Measurements from ENCODE around the gene CCDC152. TPM values are rescaled to one million over a fixed set of nuclear protein-coding genes. Genes with fewer than 3 reads are reported as not detected.

The CCDC152 gene
- total and polyA plus RNA-seq, 12 donors: 0.66 to 4.0 (median 1.5) TPM

- Histone ChIP-seq H3K9me3 (no peaks in the 10 kb centered on the region), H3K27me3 (no peaks in the 10 kb centered on the region), H3K36me3 (no peaks in the 10 kb centered on the region), H3K27ac (no peak overlapping the region), H3K4me3 (no peak overlapping the region), H3K4me1 (peaks cover 0 to 14% (median 5%) of the 10 kb centered on the region in 9 donors)
- intact Hi-C loops (cut with DNase I): no loop called here
- 69 to 77% methylated on average over 7 of the region's 7 CpGs for WGBS, 2 donors
- no peak for TF ChIP-seq CTCF (IDR thresholded peaks at IDR 0.05)
- no peak for ATAC-seq
- no peak for DNase-seq
Measured at GRCh38 chr5:42824347-42824976, 67.8 kb downstream of the CCDC152 start.

GRCh38 chr5:42825422-42826148, 69.0 kb downstream of the CCDC152 start:
- ATAC-seq (no peak), DNase-seq (no peak)
- TF ChIP-seq CTCF (IDR thresholded peaks at IDR 0.05): no peak
- Histone ChIP-seq H3K9me3 (no peaks in the 10 kb centered on the region), H3K27ac (peak overlapping the region in 1 of 10 donors; percentile 20), H3K27me3 (no peaks in the 10 kb centered on the region), H3K36me3 (no peaks in the 10 kb centered on the region), H3K4me1 (peaks cover 0 to 14% (median 5%) of the 10 kb centered on the region in 9 donors), H3K4me3 (no peak overlapping the region)
- intact Hi-C loops (cut with DNase I): no loop called here
- 83 to 93% methylated on average over 9 of the region's 9 CpGs for WGBS, 2 donors

GRCh38 chr5:42826757-42827515, 70.3 kb downstream of the CCDC152 start:
- WGBS, 2 donors: 59 to 73% methylated on average over 2 of the region's 2 CpGs
- H3K27ac ChIP-seq: peak overlapping the region in 2 of 10 donors; percentile 33 to 53
- DNase-seq: no peak
- H3K36me3 ChIP-seq: no peaks in the 10 kb centered on the region
- H3K4me3 ChIP-seq: no peak overlapping the region
- peak in 3 of 8 donors; percentile 33 to 67 (median 51) for ATAC-seq
- no peaks in the 10 kb centered on the region for H3K9me3 ChIP-seq
- no peaks in the 10 kb centered on the region for H3K27me3 ChIP-seq
- TF ChIP-seq CTCF (IDR thresholded peaks at IDR 0.05): no peak
- H3K4me1 ChIP-seq: peaks cover 0 to 14% (median 5%) of the 10 kb centered on the region in 9 donors
- intact Hi-C loops (cut with DNase I): no loop called here

GRCh38 chr5:42828671-42829070, 72.1 kb downstream of the CCDC152 start:
- Histone ChIP-seq H3K4me1 (peaks cover 0 to 14% (median 5%) of the 10 kb centered on the region in 9 donors), H3K27me3 (no peaks in the 10 kb centered on the region), H3K9me3 (no peaks in the 10 kb centered on the region), H3K27ac (peak overlapping the region in 1 of 10 donors; percentile 40), H3K36me3 (no peaks in the 10 kb centered on the region), H3K4me3 (no peak overlapping the region)
- no peak for ATAC-seq
- 52 to 59% methylated on average over 2 of the region's 2 CpGs for WGBS, 2 donors
- DNase-seq: no peak
- no peak for TF ChIP-seq CTCF (IDR thresholded peaks at IDR 0.05)
- intact Hi-C loops (cut with DNase I): no loop called here
